ENCODE results near the gene ANKRD55. TPM values are rescaled to one million over a fixed set of nuclear protein-coding genes. Genes with fewer than 3 reads are reported as not detected.
"Not testable (repeated sequence)": the region's sequence is repeated elsewhere in the genome, so short reads cannot be mapped to it uniquely, and the experiment has no call there.

Gene ANKRD55
- total RNA-seq, 2 experiments from 2014 or later = not detected

DNA sequence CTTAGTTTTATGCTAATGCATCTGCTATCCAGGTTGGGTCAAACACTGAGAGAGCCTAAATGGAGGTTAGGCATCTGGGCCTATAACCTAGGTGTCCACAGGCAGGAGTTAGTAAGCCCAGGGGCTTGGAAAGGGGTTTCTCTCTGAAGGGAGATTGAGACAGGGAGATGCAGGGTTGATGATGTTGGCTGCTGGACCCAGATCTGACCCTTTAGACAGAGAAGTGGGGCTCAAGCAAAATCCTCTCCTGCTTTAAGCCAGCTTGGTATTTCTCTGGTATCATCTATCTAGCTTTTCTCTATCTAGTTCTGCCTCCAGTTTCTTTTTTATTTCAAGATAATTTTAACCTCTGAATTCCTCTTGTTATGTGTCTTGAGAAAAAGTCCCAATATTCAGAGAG lies 18.3 kb upstream of the ANKRD55 start:
- BruUV-seq (replicated peaks) = no TSS peak
- H2AFZ ChIP-seq (ENCODE audit: low read length) = no peak overlapping the region
- no peak overlapping the region for H3K4me3 ChIP-seq (ENCODE audit: low read depth, low read length, poor library complexity, severe bottlenecking)
- H3K9me2 ChIP-seq (ENCODE audit: insufficient read depth, low read length) = no peaks in the 10 kb centered on the region
- H3K79me2 ChIP-seq (ENCODE audit: insufficient read depth, low read depth, low read length) = no peaks in the 10 kb centered on the region
- CTCF ChIA-PET (ENCODE audit: unreplicated experiment) = no interaction called here
- no peaks in the 10 kb centered on the region for H4K20me1 ChIP-seq (ENCODE audit: insufficient read depth, low read length)
- no peak overlapping the region for H3K4me2 ChIP-seq (ENCODE audit: low read length)
- intact Hi-C loops (cut with micrococcal nuclease; ENCODE audit: unreplicated experiment) = no loop called here
- DNase-seq (ENCODE audit: low spot score) = no peak
- H3K36me3 ChIP-seq (ENCODE audit: insufficient read depth, low read length) = no peaks in the 10 kb centered on the region
- TF ChIP-seq, protein P1, sequence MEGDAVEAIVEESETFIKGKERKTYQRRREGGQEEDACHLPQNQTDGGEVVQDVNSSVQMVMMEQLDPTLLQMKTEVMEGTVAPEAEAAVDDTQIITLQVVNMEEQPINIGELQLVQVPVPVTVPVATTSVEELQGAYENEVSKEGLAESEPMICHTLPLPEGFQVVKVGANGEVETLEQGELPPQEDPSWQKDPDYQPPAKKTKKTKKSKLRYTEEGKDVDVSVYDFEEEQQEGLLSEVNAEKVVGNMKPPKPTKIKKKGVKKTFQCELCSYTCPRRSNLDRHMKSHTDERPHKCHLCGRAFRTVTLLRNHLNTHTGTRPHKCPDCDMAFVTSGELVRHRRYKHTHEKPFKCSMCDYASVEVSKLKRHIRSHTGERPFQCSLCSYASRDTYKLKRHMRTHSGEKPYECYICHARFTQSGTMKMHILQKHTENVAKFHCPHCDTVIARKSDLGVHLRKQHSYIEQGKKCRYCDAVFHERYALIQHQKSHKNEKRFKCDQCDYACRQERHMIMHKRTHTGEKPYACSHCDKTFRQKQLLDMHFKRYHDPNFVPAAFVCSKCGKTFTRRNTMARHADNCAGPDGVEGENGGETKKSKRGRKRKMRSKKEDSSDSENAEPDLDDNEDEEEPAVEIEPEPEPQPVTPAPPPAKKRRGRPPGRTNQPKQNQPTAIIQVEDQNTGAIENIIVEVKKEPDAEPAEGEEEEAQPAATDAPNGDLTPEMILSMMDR (conservative IDR thresholded peaks at IDR 0.05; ENCODE audit: low read length) = no peak
- no peak for TF ChIP-seq EZH2phosphoT487 (IDR thresholded peaks at IDR 0.05; ENCODE audit: borderline replicate concordance, low read depth, low read length)
- no peak overlapping the region for H3K27ac ChIP-seq (ENCODE audit: low read depth, low read length, poor library complexity, severe bottlenecking)
- H3K9me3 ChIP-seq (ENCODE audit: low read length) = 0 out of 2 replicates have a peak, but pooled peaks cover 4% of the 10 kb centered on the region
- no peaks in the 10 kb centered on the region for H3K4me1 ChIP-seq (ENCODE audit: insufficient read depth, low read length, poor library complexity, severe bottlenecking)
- POLR2A ChIA-PET = interaction anchor here (1.1 kb wide), 1 partner anchor 575 kb away, joined by 3 read pairs; no protein-coding TSS in a partner anchor

DNA sequence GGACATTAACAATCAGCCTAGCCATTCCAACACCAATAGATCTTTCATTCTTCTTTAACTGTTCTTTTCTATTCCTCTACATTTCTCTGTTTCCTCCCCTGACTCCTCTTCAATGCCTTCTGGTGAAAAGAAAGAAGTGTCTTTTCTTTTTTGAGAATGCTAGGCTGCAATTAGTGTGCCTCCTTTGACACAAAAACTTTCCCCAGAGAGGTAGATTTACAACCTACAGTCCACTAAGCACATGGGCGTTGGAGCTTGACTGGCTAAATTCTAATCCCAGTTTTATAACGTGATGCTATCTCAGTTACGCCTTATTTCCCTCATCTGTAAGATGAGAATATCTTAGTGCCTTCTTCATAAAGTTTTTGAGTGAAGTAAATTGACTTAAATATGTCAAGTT lies 16.9 kb upstream of the ANKRD55 start:
- H3K4me1 ChIP-seq (ENCODE audit: insufficient read depth, low read length, poor library complexity, severe bottlenecking) = no peaks in the 10 kb centered on the region
- no peak overlapping the region for H3K4me2 ChIP-seq (ENCODE audit: low read length)
- TF ChIP-seq EZH2phosphoT487 (IDR thresholded peaks at IDR 0.05; ENCODE audit: borderline replicate concordance, low read depth, low read length) = no peak
- TF ChIP-seq, protein P1 (conservative IDR thresholded peaks at IDR 0.05; ENCODE audit: low read length) = no peak
- ChIA-PET POLR2A (no interaction called here), CTCF (ENCODE audit: unreplicated experiment) (no interaction called here)
- H3K4me3 ChIP-seq (ENCODE audit: low read depth, low read length, poor library complexity, severe bottlenecking) = no peak overlapping the region
- no TSS peak for BruUV-seq (replicated peaks)
- no peak for DNase-seq (ENCODE audit: low spot score)
- no peaks in the 10 kb centered on the region for H3K9me2 ChIP-seq (ENCODE audit: insufficient read depth, low read length)
- H3K27ac ChIP-seq (ENCODE audit: low read depth, low read length, poor library complexity, severe bottlenecking) = no peak overlapping the region
- 0 out of 2 replicates have a peak, but pooled peaks cover 4% of the 10 kb centered on the region for H3K9me3 ChIP-seq (ENCODE audit: low read length)
- no peaks in the 10 kb centered on the region for H3K79me2 ChIP-seq (ENCODE audit: insufficient read depth, low read depth, low read length)
- intact Hi-C loops (cut with micrococcal nuclease; ENCODE audit: unreplicated experiment) = no loop called here
- no peaks in the 10 kb centered on the region for H4K20me1 ChIP-seq (ENCODE audit: insufficient read depth, low read length)
- no peaks in the 10 kb centered on the region for H3K36me3 ChIP-seq (ENCODE audit: insufficient read depth, low read length)
- no peak overlapping the region for H2AFZ ChIP-seq (ENCODE audit: low read length)

DNA sequence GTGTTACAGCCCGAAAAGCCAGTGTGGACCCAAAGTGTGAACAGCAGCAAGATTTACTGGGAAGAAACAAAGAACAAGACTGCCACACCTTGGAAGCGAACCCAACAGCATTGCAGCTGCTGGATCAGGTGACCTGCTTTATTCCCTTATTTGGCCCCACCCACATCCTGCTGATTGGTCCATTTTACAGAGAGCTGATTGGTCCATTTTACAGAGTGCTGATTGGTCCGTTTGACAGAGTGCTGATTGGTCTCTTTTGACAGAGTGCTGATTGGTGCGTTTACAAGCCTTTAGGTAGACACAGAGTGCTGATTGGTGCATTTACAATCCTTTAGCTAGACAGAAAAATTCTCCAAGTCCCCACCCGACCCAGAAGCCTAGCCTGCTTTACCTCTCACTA lies 16.0 kb upstream of the ANKRD55 start:
- H3K9me3 ChIP-seq (ENCODE audit: low read length); H3K4me2 ChIP-seq (ENCODE audit: low read length); H3K27ac ChIP-seq (ENCODE audit: low read depth, low read length, poor library complexity, severe bottlenecking); POLR2A ChIA-PET; H3K4me1 ChIP-seq (ENCODE audit: insufficient read depth, low read length, poor library complexity, severe bottlenecking); H4K20me1 ChIP-seq (ENCODE audit: insufficient read depth, low read length); H3K36me3 ChIP-seq (ENCODE audit: insufficient read depth, low read length); intact Hi-C loops (cut with micrococcal nuclease; ENCODE audit: unreplicated experiment); H3K9me2 ChIP-seq (ENCODE audit: insufficient read depth, low read length); H2AFZ ChIP-seq (ENCODE audit: low read length); CTCF ChIA-PET (ENCODE audit: unreplicated experiment); BruUV-seq (replicated peaks); H3K79me2 ChIP-seq (ENCODE audit: insufficient read depth, low read depth, low read length); H3K4me3 ChIP-seq (ENCODE audit: low read depth, low read length, poor library complexity, severe bottlenecking); DNase-seq (ENCODE audit: low spot score): not testable (repeated sequence)
